Measurements from ENCODE around the gene OR2L8. TPM values are rescaled to one million over a fixed set of nuclear protein-coding genes. Genes with fewer than 3 reads are reported as not detected.

OR2L8 gene
- total RNA-seq, 1 experiment from 2014 or later = not detected

DNA sequence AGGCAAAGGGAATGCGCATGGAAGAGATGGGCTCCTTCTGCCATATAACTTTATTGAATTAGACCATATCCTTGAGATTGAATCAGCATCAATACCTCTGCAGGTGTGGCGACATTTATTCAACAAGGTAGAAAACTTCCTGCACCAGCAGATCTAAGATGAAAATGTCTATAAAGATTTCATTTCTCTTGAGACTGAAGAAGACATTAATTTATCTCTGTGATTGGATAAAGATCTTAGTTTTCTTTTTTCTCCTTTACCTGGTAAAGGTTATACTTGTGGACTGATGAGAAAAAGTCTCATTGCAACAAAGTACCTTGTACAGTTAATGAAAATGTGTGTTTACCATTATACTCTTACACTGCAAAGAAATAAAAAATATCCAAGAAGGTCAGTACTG lies 28.7 kb upstream of the OR2L8 start, which contains the start of gene OR2T8:
Gene OR2T8 (plus strand): TSS at position 301 of the 400 bp plus-strand sequence. CDS start 766 bp downstream, outside the sequence.
- H3K9me3 Mint-ChIP-seq (ENCODE audit: unreplicated experiment) = no peaks in the 10 kb centered on the region
- POLR2A ChIA-PET = no interaction called here
- H3K27me3 Mint-ChIP-seq (ENCODE audit: insufficient read depth, unreplicated experiment) = no peaks in the 10 kb centered on the region
- H3K4me3 Mint-ChIP-seq (ENCODE audit: unreplicated experiment) = no peak within 1 kb of the TSS
- peaks cover 18% of the 10 kb centered on the region for H3K4me1 Mint-ChIP-seq (ENCODE audit: insufficient read depth, unreplicated experiment)
- TF ChIP-seq, protein P1, sequence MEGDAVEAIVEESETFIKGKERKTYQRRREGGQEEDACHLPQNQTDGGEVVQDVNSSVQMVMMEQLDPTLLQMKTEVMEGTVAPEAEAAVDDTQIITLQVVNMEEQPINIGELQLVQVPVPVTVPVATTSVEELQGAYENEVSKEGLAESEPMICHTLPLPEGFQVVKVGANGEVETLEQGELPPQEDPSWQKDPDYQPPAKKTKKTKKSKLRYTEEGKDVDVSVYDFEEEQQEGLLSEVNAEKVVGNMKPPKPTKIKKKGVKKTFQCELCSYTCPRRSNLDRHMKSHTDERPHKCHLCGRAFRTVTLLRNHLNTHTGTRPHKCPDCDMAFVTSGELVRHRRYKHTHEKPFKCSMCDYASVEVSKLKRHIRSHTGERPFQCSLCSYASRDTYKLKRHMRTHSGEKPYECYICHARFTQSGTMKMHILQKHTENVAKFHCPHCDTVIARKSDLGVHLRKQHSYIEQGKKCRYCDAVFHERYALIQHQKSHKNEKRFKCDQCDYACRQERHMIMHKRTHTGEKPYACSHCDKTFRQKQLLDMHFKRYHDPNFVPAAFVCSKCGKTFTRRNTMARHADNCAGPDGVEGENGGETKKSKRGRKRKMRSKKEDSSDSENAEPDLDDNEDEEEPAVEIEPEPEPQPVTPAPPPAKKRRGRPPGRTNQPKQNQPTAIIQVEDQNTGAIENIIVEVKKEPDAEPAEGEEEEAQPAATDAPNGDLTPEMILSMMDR (IDR thresholded peaks at IDR 0.05; ENCODE audit: unreplicated experiment) = no peak
- intact Hi-C loops (cut with micrococcal nuclease) = no loop called here
- no peak within 1 kb of the TSS for H3K27ac Mint-ChIP-seq (ENCODE audit: low read depth, unreplicated experiment)
- no peaks in the 10 kb centered on the region for H3K36me3 Mint-ChIP-seq (ENCODE audit: insufficient read depth, unreplicated experiment)
- CTCF ChIA-PET = no interaction called here
- DNase-seq (ENCODE audit: unreplicated experiment) = no peak
- no TSS peak for BruUV-seq (replicated peaks)

DNA sequence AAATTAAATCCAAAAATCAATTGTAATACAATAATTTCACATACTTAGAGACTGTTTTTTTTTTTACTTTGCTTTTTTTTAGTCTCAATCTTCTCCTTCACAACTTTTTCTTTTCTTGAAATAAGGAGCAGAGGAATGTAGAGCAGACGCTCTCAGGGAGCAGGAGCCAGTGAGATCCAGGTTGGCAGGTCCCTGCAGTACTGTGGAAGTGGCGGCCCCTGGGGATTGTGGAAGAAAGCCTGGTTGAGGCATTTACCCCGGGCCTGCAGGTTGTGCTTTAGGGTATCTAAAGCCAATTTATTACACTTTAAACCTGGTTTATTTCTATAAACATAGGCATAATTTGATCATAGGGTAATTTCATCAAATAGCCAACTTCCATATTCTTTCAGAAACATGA lies 24.7 kb upstream of the OR2L8 start:
- no peaks in the 10 kb centered on the region for H3K27me3 Mint-ChIP-seq (ENCODE audit: insufficient read depth, unreplicated experiment)
- TF ChIP-seq, protein P1 (IDR thresholded peaks at IDR 0.05; ENCODE audit: unreplicated experiment) = no peak
- intact Hi-C loops (cut with micrococcal nuclease) = no loop called here
- H3K4me1 Mint-ChIP-seq (ENCODE audit: insufficient read depth, unreplicated experiment) = no peaks in the 10 kb centered on the region
- ChIA-PET CTCF (interaction anchor here (0.7 to 1.9 kb wide), 5 partner anchors 9 to 319 kb away, joined by 3 to 4 read pairs (median 4); no protein-coding TSS in a partner anchor), POLR2A (no interaction called here)
- H3K9me3 Mint-ChIP-seq (ENCODE audit: unreplicated experiment) = no peaks in the 10 kb centered on the region
- H3K4me3 Mint-ChIP-seq (ENCODE audit: unreplicated experiment) = no peak overlapping the region
- no peaks in the 10 kb centered on the region for H3K36me3 Mint-ChIP-seq (ENCODE audit: insufficient read depth, unreplicated experiment)
- no peak overlapping the region for H3K27ac Mint-ChIP-seq (ENCODE audit: low read depth, unreplicated experiment)
- BruUV-seq (replicated peaks) = no TSS peak
- DNase-seq (ENCODE audit: unreplicated experiment) = no peak

DNA sequence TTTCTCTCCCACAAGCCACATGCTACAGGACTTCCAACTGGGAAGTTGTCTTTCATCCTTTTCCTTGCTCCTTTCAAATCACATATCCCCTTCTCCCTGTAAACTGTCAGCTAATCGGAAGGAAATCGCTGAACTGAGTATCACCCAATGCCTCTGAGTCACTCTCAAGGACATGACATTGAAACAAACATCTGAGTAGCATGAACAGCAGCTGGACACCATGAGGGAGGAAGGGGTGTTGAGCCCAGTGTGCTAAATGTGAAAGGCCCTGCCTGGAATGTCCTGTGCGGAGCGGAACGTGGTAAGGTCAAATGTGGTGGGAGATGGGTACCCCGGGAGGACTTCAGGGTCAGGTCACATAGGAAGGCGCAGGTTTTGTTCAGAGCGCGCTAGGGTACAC lies 23.8 kb upstream of the OR2L8 start, which contains the start of gene OR2AJ1:
Gene OR2AJ1 (plus strand): TSS at position 22 of the 400 bp plus-strand sequence. CDS start 8,880 bp downstream, outside the sequence.
- POLR2A ChIA-PET = interaction anchor here (0.6 kb wide), 1 partner anchor 10 kb away, joined by 3 read pairs; no protein-coding TSS in a partner anchor
- Mint-ChIP-seq H3K36me3 (ENCODE audit: insufficient read depth, unreplicated experiment) (no peaks in the 10 kb centered on the region), H3K4me1 (ENCODE audit: insufficient read depth, unreplicated experiment) (no peaks in the 10 kb centered on the region), H3K4me3 (ENCODE audit: unreplicated experiment) (no peak within 1 kb of the TSS), H3K9me3 (ENCODE audit: unreplicated experiment) (no peaks in the 10 kb centered on the region), H3K27ac (ENCODE audit: low read depth, unreplicated experiment) (no peak within 1 kb of the TSS), H3K27me3 (ENCODE audit: insufficient read depth, unreplicated experiment) (no peaks in the 10 kb centered on the region)
- intact Hi-C loops (cut with micrococcal nuclease) = no loop called here
- no TSS peak for BruUV-seq (replicated peaks)
- DNase-seq (ENCODE audit: unreplicated experiment) = no peak
- CTCF ChIA-PET = interaction anchor here (0.7 to 1.9 kb wide), 5 partner anchors 9 to 468 kb away, joined by 3 to 4 read pairs (median 4); no protein-coding TSS in a partner anchor
- TF ChIP-seq, protein P1 (IDR thresholded peaks at IDR 0.05; ENCODE audit: unreplicated experiment) = no peak

DNA sequence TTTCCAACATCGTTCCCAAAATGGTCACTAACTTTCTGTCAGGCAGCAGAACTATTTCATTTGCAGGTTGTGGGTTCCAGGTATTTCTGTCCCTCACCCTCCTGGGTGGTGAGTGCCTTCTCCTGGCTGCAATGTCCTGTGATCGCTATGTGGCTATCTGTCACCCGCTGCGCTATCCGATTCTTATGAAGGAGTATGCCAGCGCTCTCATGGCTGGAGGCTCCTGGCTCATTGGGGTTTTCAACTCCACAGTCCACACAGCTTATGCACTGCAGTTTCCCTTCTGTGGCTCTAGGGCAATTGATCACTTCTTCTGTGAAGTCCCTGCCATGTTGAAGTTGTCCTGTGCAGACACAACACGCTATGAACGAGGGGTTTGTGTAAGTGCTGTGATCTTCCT lies 14.7 kb upstream of the OR2L8 start:
- intact Hi-C loops (cut with micrococcal nuclease) = no loop called here
- no TSS peak for BruUV-seq (replicated peaks)
- H3K36me3 Mint-ChIP-seq (ENCODE audit: insufficient read depth, unreplicated experiment) = no peaks in the 10 kb centered on the region
- no peaks in the 10 kb centered on the region for H3K4me1 Mint-ChIP-seq (ENCODE audit: insufficient read depth, unreplicated experiment)
- H3K27ac Mint-ChIP-seq (ENCODE audit: low read depth, unreplicated experiment) = no peak overlapping the region
- CTCF ChIA-PET = no interaction called here
- TF ChIP-seq, protein P1 (IDR thresholded peaks at IDR 0.05; ENCODE audit: unreplicated experiment) = no peak
- POLR2A ChIA-PET = no interaction called here
- H3K9me3 Mint-ChIP-seq (ENCODE audit: unreplicated experiment) = no peaks in the 10 kb centered on the region
- H3K27me3 Mint-ChIP-seq (ENCODE audit: insufficient read depth, unreplicated experiment) = no peaks in the 10 kb centered on the region
- DNase-seq (ENCODE audit: unreplicated experiment) = no peak
- no peak overlapping the region for H3K4me3 Mint-ChIP-seq (ENCODE audit: unreplicated experiment)
